Activated CD4-positive, alpha-beta T cell treated with anti-CD3 and anti-CD28 coated beads, Interleukin-2, Interleukin-4, amounts not matched to agents 100 ng/mL and 50 ng/mL, durations not matched to agents 16 hours and 8 hours (primary cell): ENCODE results near the gene HDLBP.

Experiments
- DNase-seq: peaks from one replicate; pipeline ENCODE4 v3.0.0-alpha.2; 2020; ENCODE audit warnings: low spot score

The HDLBP gene

DNA sequence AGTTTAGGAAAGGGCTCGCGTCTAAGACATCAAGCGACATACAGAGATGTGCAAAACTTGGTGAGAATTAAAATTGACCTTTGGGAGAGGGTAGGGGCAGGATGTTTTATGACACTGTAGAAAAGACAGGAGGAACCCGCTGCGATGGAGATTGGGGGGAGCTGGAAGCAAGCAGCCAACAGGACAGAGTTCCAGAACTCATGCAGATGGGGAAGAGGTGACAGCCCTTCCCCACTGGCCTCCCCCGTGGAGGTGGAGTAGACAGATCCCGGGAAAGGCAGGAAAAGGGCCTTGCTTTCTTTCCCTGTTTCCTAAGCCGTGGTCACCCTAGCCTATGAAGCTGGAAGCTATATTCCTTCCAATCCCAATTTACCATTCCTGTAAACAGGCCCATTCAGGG, 87.9 kb downstream of the HDLBP start:
- no peak for DNase-seq

DNA sequence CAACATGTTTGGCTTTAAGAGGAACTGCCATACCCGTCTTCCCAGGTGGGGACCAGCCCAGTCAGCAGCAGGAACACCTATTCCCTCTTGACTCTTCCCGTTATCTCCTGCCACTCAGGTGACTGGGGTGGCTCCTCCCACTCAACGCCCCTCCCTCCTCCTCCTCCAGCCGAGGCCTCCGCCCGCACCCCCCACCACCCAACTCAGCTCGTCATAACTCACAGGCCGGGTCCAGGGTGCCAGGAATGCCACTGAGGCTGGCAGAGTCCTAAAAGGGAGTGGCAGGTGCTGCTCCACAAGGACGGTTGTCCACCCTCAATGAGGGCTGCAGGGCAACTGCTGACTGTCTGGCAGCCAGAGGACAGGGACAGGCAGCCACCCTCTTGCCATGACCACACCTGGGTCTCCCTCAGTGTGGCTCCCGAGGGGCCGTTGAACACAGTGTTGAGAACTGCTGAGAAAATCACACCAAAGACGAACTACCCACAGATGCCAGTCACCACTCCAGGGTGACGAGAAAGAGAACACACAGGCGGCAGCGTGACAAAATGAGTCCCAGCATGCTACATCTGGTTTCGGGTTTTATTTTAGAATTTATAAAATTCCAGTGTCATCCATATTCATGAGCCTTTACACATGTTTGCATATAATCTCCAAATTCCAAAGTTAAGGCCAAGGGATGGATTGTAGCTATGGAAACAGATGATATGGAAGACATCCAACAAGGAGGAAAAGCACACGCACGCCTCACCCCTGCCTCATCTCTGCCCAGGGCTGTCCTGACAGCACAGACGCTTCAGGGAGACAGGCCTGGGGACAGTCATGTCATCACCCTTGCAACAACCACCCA, 88.5 kb downstream of the HDLBP start:
- no peak for DNase-seq

DNA sequence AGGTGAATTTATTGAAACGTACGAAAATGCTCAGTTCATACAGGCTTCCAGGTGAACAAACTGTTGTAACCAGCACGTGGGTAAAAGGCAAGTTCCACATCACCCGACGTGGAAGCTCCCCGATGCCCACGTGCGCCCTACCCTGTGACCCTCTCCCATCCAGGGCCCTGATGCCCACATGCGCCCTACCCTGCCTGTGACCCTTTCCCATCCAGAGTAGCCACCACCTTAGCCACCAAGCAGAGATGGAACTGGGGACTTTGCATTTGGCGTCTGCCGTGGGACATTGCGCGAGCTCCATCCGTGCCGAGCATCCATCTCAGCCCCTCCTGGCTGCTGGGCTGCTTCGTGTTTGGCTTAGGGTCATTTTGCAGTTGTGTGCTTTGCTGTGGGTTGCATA, 89.5 kb downstream of the HDLBP start:
- no peak for DNase-seq

DNA sequence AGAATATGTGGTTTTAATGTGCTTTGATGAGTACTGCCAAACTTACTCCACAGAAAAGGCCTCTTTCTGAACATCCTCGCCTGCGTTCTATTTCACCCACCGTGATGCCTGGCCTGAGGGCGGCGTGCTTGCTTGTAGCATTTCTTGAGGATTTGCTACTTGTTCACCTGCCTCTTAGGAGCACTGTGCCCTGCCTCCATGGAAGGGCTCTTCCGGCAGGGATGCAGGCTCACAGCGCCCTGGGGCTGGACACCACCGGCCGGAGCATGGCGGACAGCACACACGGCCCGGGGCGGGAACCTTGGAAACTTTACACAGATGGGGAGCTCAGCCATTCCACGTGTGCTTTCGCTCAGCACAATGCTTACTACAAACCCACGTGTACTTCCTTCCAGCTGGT, 89.9 kb downstream of the HDLBP start:
- no peak for DNase-seq

DNA sequence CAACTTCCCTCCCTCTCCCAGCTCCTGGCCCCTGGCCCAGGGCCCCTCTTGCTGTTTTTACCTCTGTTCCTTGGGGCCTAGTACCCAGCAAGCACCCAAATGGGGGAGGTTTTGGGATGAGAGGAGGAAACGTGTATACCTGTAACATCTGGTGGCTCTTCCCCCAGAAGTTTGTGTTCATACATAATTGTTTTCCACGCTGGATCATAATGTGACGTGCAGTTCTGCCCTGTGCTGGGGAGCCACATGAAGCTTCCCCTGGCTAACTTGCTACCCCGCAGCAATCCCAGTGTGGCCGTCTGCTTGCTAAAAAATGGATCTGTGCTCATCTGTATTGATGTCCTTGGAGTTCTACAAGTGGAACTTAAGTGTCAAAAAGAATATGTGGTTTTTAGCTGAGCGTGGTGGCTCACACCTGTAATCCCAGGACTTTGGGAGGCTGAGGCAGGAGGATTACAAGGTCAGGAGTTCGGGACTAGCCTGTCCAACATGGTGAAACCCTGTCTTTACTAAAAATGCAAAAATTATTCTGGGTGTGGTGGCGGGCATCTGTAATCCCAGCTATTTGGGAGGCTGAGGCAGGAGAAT, 90.5 kb downstream of the HDLBP start:
- no peak for DNase-seq

DNA sequence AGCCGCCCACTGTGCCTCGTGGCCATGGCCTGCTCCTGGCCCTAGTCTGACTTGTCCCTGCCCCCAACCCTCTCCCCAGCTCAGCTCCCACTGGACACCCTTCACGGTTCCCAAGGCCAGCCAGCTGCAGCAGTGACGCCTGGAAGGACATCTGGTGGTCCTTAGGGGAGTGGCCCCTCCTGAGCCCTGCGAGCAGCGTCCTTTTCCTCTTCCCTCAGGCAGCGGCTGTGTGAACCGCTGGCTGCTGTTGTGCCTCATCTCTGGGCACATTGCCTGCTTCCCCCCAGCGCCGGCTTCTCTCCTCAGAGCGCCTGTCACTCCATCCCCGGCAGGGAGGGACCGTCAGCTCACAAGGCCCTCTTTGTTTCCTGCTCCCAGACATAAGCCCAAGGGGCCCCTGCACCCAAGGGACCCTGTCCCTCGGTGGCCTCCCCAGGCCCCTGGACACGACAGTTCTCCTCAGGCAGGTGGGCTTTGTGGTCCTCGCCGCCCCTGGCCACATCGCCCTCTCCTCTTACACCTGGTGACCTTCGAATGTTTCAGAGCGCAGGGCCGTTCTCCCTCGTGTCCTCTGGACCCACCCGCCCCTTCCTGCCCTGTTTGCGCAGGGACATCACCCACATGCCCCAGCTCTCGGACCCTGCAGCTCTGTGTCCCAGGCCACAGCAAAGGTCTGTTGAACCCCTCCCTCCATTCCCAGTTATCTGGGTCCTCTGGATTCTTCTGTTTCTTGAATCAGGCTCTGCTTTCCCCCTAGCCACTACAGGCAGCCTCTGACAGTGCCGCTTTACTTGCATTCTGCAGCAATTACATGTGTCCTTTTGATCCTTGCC, 91.2 kb downstream of the HDLBP start:
- no peak for DNase-seq

DNA sequence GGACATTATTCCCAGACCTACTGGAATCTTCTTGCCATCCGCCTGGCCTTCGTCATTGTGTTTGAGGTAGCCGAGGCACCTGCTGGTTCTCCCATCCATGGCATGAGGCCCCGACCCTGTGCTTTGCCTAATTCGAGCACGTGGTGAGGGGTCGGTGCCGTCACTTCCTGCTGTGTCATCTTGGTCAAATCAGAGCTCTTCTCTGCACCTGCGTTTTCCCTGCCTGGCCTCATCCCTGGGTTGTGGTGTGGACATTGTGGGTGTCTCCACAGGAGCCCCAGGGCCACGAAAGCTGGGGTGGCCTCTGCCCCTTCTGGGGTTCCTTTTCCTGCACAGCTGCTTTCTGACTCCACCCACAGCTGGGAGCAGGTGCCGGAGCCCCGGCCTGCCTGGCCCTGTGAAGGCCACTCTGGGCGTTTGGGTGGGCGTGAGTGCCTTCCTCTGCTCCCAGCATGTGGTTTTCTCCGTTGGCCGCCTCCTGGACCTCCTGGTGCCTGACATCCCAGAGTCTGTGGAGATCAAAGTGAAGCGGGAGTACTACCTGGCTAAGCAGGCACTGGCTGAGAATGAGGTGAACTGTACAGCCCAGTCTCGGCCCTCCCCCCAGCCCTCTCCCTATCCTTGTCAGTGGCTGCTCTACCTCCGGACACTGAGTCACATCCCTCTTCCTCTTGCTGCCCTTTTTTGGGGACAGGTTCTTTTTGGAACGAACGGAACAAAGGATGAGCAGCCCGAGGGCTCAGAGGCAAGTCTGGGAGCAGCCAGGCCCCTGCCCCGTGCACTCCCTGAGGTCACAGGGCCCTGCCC, 92.1 kb downstream of the HDLBP start:
- DNase-seq: no peak

DNA sequence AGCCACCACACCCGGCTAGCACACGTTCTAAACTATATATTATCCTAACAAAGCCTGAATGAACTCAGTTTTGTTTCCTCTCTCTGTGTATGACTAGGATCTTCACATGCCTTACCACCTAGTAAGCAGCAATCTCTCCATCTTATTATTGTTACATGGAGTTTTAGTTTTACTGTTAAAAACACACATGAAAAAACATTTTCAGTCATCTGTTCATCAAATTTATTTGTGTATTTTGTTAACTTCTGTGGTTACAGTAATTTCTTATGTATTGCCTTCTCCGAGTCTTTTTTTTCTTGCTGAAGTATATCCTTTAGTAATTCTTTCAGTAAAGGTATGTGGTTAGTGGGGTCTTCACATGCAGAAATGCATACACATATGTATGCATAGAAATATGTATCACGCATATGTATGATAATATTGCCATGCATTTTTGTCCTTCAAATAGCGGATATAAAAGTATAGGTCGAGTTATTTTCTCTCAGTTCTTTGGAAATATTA, 95.6 kb downstream of the HDLBP start:
- no peak for DNase-seq

DNA sequence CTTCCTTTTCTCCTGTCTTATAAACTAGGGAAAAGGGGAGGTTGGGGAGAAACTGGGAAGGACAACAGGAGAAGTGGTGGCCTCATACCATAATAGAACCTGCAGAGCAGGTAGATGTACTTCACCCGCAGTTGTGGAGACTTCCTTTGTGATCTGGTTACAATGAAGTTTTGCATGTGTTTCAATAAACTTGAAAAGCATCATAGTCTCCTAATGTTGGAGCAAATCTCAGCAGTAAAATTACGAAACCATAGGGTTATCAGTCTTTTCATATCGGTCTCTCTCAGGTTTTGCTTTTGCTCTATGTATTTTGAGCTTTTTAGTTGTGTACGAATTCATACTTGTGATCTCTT, 96.5 kb downstream of the HDLBP start:
- DNase-seq: no peak

DNA sequence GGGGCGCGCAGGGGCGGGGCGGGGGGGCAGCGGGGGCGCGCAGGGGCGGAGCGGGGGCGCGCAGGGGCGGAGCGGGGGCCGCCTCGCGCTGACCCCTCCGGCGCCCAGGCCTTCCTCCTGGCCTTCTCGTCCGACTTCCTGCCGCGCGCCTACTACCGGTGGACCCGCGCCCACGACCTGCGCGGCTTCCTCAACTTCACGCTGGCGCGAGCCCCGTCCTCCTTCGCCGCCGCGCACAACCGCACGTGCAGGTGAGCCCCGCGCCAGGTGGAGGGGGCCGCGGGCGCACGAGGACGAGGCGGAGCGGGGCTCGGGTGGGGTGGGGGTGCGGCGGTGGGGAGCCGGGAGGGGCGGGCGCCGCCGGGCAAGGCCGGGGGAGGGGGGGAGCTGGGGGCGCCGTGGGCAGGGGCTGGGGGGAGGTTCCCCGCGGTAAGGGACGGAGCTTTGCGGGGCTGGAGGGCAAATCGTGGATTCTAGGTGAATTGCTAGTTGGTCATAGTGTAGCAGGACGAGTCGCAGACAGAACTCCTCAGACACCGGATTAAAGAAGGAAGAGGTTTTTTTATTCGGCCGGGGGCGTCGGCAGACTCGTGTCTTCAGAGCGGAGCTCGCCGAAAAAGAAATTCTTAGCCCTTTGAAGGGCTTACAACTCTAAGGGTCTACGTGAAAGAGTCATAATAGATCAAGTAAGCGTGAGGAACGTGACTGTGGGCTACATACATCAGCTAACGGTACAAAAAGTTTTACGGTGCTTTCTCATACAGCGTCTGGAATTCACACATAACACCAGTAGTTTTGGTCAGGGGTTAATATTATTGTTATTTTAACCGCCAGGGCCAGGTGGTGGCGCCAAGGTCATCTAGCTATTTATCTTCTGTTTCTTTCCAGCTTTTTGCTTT, 97.1 kb downstream of the HDLBP start:
- no peak for DNase-seq

DNA sequence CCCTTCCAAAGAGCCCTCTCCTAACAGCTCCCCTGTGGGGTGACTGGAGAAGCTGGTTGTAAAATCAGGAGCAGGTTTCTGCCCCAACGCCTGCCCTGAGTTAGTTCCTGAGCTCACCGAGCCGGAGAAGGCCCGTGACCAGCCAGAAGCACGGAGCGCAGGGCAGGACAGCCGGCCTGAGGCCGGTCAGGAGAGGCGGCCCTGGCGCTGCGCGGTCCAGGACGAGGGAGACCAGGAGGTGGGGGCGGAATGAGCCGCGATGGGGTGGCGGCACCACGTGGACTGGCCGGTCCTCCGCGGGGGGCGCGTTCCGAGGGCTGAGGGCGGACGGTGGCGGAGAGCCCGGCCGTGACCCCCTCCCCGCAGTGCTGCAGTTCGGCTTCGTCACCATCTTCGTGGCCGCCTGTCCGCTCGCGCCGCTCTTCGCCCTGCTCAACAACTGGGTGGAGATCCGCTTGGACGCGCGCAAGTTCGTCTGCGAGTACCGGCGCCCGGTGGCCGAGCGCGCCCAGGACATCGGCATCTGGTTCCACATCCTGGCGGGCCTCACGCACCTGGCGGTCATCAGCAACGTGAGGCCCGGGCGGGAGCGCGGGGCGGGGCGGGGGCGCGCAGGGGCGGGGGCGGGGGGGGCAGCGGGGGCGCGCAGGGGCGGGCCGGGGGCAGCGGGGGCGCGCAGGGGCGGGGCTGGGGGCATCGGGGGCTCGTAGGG, 98.0 kb downstream of the HDLBP start:
- no peak for DNase-seq

DNA sequence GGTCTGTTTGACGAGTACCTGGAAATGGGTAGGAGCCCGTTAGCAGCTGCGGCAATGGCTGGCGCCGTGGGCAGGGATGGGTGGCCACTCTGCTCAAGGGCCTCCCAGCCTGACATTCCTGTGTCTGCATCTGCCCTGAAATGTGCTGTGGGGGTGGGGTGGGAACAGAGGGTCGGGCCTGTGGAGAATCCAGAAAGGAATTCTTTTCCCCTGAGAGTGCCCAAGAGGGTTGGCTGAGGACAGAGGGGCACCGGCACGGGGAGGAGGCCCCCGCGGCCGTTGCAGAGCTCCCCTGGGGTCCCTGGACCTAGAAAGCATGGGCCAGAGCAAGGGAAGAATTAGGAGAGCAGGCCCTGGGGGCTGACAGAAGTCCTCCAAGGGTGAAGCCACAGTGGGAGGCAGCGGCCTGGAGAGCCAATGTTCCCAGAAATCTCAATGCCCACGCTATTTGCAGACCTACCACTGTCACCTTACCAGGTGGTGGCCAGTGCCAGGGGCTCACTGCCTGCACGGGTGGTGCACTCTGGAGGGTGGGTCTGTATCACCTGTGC, 99.2 kb downstream of the HDLBP start:
- no peak for DNase-seq

DNA sequence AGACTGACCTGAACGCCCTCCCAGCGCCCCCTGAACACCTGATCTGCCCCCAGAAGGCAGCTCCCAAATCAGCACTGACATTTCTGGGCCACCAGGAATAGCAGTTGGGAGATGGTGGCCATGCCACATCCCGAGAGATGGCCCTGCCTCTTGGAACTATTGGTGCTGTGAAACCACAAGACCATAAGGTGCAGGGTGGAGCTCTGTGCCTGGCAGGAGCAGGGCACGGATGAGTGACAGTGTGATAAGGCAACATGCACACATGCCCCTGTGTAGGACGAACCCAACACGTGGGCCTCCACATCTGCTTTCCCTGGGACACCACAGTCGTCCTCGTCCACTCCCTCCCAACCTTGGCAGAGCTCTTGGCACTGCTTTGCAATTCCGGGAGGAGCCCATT, 100.1 kb downstream of the HDLBP start:
- no peak for DNase-seq

DNA sequence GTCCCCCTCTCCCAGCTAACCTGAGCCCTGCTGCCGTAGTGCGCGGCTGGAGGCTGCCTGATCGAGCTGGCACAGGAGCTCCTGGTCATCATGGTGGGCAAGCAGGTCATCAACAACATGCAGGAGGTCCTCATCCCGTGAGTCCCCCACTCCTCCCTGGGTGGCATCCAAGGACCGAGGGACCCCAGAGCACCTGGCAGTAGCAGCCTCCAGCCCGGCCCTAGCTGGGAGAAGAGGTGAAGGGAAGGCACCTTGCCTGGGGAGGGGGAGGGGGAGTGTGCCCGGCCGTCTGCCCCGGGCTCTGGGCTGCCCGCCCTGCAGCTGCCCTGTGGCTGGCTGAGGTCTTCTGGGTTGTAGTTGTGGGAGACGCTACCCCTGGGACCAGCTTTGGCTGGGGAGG, 100.7 kb downstream of the HDLBP start:
- DNase-seq: no peak

DNA sequence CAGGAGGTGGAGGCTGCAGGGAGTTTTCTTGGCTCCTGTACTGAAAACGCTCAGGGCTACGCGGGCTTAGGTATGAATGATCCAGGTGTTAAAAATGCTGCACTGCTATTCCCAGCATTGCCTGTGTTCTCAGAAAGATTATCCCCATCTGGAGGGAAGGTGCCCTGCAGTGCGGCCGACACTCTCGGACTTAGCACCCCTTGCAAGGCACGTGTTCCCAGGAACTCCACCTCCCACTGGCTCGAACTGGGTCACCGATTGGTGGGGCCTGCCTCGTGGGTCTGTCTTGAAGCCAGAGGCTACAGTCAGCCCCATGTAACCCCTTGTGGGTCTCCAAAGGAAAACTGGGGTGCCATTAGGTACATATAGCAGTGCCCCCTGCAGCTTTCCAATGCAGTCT, 101.3 kb downstream of the HDLBP start:
- no peak for DNase-seq

DNA sequence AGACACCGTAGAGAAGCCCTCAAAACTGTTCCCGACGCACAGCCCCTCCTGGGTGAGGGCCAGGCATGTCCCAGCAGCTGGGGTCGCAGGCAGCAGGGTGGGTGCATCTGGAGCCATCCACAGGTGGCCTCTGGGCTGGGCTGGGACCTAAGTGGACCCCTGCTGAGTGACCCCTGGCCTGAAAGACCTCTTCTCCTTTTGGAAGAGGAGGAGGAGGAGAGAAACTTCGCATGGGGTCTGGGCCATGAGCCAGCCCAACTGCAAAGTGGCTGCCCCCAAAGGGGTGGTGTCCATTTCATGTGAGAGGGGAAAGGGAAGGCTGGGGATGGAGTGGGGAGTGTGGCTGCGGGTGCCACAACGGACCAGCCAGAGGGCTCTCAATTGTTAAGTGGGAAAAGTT, 101.9 kb downstream of the HDLBP start:
- no peak for DNase-seq

DNA sequence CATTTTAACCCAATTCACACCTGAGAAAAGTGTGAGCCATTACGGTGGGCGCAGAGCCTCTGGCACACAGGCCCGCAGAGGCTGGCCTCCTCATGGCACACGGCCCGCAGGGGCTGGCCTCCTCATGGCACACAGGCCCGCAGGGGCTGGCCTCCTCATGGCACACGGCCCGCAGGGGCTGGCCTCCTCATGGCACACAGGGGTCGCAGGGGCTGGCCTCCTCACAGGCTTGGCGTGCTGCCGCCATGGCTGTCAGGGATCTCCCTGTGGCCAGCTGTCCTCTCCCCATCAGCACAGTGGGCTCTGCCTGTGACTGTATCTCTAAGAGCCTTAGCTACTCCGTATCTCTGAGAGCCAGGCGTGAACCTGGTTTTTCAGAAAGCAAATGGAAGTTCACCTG, 102.4 kb downstream of the HDLBP start:
- DNase-seq: no peak

DNA sequence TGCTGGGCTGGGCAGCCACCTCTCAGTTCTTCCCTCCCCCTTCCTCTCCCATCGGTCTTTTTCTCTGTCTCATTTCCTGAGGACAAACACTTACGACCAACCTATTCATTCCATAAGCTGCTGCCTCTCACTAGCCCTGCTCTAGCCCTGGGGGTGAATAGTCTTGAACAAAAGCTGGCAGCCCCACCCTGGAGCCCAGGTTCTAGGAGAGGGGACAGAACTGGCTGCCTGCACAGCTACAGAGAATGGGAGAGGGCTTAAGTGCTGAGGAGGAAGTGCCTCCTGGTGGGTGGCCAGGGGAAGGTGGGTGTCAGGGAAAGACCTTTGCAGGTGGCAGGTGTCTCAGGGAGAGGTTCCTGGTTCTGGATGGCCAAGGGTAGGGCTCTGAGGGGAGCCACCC, 104.2 kb downstream of the HDLBP start:
- no peak for DNase-seq

DNA sequence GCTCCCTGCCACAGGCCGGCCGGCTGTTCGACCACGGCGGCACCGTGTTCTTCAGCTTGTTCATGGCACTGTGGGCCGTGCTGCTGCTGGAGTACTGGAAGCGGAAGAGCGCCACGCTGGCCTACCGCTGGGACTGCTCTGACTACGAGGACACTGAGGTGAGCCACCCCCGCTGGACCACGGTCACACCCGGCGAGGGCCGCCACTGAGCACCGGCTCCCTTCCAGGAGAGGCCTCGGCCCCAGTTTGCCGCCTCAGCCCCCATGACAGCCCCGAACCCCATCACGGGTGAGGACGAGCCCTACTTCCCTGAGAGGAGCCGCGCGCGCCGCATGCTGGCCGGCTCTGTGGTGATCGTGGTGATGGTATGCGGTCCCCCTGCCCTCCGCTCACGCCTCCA, 106.2 kb downstream of the HDLBP start:
- no peak for DNase-seq

DNA sequence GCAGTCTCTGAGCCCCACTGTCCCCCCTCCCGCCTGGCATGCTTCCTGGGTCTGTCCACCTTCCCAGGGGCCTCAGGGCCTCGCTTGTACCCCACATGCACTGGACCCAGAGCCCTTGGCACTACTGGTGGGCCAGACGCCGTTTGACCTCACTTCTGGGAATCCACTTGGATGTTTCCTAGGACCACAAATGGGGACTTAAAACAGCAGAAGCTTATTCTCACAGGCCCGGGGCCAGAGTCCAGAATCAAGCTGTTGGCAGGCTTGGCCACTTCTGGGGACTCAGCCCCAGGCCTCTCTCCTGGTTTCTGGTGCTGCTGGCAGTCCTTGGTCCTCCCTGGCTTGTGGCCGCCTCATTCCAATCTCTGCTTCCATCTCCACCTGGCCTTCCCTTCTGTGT, 107.4 kb downstream of the HDLBP start:
- no peak for DNase-seq
